Sigmoid colon (tissue), 4 donors: Measurements from ENCODE around the gene ANO6.

Source experiments
- EP300 ChIP-seq, 4 donors: sonication (generic); formaldehyde crosslinking; IDR thresholded peaks; one replicate each; pipeline ENCODE4 v1.6.1; 2017; ENCODE audit warnings: antibody characterized with exemption in 4 of 4
- POLR2A ChIP-seq, 2 donors: fragments of 450-650 bp; IDR thresholded peaks; one replicate each; pipeline ENCODE4 v1.6.1; 2016; ENCODE audit warnings: antibody characterized with exemption in 2 of 2, mild to moderate bottlenecking in 2 of 2, moderate library complexity in 2 of 2
- POLR2AphosphoS5 ChIP-seq, 4 donors: sonication (generic); formaldehyde crosslinking; IDR thresholded peaks; one replicate each; pipeline ENCODE4 v1.6.1; 2017; ENCODE audit warnings: antibody characterized with exemption in 4 of 4
- TF ChIP-seq, protein P1 (sequence below), 4 experiments: fragments of 450-650 bp in 3 of 4; fragments of 200-600 bp in 1 of 4; IDR thresholded peaks; one replicate each; pipeline ENCODE4 v1.5.1; 2016 to 2019; ENCODE audit warnings: antibody characterized with exemption in 4 of 4, mild to moderate bottlenecking in 3 of 4, moderate library complexity in 2 of 4

DNA sequence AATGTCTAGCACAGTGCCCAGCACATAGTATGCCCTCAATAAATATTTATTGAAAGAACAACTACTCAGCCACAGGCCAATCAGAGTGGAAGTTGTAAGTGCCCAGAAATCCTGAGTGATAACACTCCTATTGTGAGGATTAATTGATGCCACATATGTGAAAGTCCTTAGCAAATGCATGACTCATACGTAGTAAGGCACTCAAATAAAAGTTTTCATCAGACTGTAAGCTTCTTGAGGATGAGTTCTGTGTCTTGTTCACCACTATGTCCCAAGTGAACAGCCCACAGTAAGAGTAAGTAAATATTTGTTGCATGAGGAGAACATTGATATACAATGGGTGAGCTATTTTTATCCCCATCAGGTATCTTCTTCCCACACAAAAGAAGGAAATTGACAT lies 24.7 kb upstream of the ANO6 start:
- TF ChIP-seq POLR2AphosphoS5 (IDR thresholded peaks at IDR 0.05) (no peak), POLR2A (IDR thresholded peaks at IDR 0.05) (no peak), EP300 (IDR thresholded peaks at IDR 0.05) (no peak)
- TF ChIP-seq, protein P1, sequence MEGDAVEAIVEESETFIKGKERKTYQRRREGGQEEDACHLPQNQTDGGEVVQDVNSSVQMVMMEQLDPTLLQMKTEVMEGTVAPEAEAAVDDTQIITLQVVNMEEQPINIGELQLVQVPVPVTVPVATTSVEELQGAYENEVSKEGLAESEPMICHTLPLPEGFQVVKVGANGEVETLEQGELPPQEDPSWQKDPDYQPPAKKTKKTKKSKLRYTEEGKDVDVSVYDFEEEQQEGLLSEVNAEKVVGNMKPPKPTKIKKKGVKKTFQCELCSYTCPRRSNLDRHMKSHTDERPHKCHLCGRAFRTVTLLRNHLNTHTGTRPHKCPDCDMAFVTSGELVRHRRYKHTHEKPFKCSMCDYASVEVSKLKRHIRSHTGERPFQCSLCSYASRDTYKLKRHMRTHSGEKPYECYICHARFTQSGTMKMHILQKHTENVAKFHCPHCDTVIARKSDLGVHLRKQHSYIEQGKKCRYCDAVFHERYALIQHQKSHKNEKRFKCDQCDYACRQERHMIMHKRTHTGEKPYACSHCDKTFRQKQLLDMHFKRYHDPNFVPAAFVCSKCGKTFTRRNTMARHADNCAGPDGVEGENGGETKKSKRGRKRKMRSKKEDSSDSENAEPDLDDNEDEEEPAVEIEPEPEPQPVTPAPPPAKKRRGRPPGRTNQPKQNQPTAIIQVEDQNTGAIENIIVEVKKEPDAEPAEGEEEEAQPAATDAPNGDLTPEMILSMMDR (IDR thresholded peaks at IDR 0.05), result no peak
